Smooth muscle cell (in vitro differentiated cells): ENCODE data around the gene COQ4. TPM values are rescaled to one million over a fixed set of nuclear protein-coding genes. Genes with fewer than 3 reads are reported as not detected.

ENCODE experiments used
- DNase-seq: peaks from one replicate; lab custom pipeline; 2025; ENCODE audit not compliant: unreplicated experiment; lab: John Stamatoyannopoulos, UW
- H2AFZ ChIP-seq: fragments of 200-600 bp; sonication (generic); 2 replicates; pipeline ENCODE4 v1.6.0; 2016; ENCODE audit warnings: antibody characterized with exemption, low read depth, mild to moderate bottlenecking
- H3F3A ChIP-seq: fragments of 200-600 bp; sonication (generic); 2 replicates; pipeline ENCODE4 v1.6.0; 2017; ENCODE audit warnings: antibody characterized with exemption, low read depth
- H3K27ac ChIP-seq: fragments of 200-600 bp; sonication (generic); 2 replicates; pipeline ENCODE4 v1.5.1; 2016; ENCODE audit warnings: low read depth, mild to moderate bottlenecking
- H3K27me3 ChIP-seq: fragments of 200-600 bp; sonication (generic); 2 replicates; pipeline ENCODE4 v1.6.1; 2016; ENCODE audit warnings: low read depth, mild to moderate bottlenecking
- H3K36me3 ChIP-seq: fragments of 200-600 bp; sonication (generic); 2 replicates; pipeline ENCODE4 v1.5.1; 2016; ENCODE audit warnings: low read depth
- H3K4me1 ChIP-seq: fragments of 200-600 bp; sonication (generic); 2 replicates; pipeline ENCODE4 v1.5.1; 2016; ENCODE audit warnings: low read depth
- H3K4me2 ChIP-seq: fragments of 200-600 bp; sonication (generic); 2 replicates; pipeline ENCODE4 v1.6.0; 2016; ENCODE audit warnings: mild to moderate bottlenecking
- H3K4me3 ChIP-seq: fragments of 200-600 bp; sonication (generic); 2 replicates; pipeline ENCODE4 v1.5.1; 2016; ENCODE audit warnings: mild to moderate bottlenecking
- H3K79me2 ChIP-seq: fragments of 200-600 bp; sonication (generic); 2 replicates; pipeline ENCODE4 v1.6.0; 2016; ENCODE audit warnings: low read depth, mild to moderate bottlenecking
- H3K9ac ChIP-seq: fragments of 200-600 bp; sonication (generic); 2 replicates; pipeline ENCODE4 v1.6.0; 2016; ENCODE audit warnings: low read depth
- H3K9me3 ChIP-seq: fragments of 200-600 bp; sonication (generic); replicated peaks from 2 replicates; pipeline ENCODE4 v1.5.1; 2016; ENCODE audit warnings: low read depth
- H4K20me1 ChIP-seq: fragments of 200-600 bp; sonication (generic); 2 replicates; pipeline ENCODE4 v1.6.0; 2016; ENCODE audit warnings: low read depth
- WGBS: methylation state at CpG from one replicate; pipeline ENCODE4 v1.1.7; 2016; ENCODE audit warnings: low lambda C conversion rate; 5-methylcytosine and 5-hydroxymethylcytosine counted together
- polyA plus RNA-seq: library from polyadenylated mRNA; unstranded; fragments of >200 nt; fragmentation: Nextera tagmentation; extraction: Ambion mirVana; gene quantifications from 2 replicates; pipeline ENCODE4 v1.2.1, GENCODE V29; 2016
- total RNA-seq: library from RNA; depleted of rRNA; stranded (reverse); fragments of >200 nt; gene quantifications from 2 replicates; pipeline ENCODE4 v1.2.3, GENCODE V29; 2014
- TF ChIP-seq, protein P1 (sequence below): fragments of 200-600 bp; sonication (generic); IDR thresholded peaks from 2 replicates; pipeline ENCODE4 v1.5.1; 2017; ENCODE audit warnings: borderline replicate concordance, mild to moderate bottlenecking, antibody characterized with exemption; ENCODE audit not compliant: insufficient read depth, poor library complexity, severe bottlenecking

COQ4 gene
- total and polyA plus RNA-seq, 2 experiments from 2014 or later = 16.7 to 37.5 TPM

DNA sequence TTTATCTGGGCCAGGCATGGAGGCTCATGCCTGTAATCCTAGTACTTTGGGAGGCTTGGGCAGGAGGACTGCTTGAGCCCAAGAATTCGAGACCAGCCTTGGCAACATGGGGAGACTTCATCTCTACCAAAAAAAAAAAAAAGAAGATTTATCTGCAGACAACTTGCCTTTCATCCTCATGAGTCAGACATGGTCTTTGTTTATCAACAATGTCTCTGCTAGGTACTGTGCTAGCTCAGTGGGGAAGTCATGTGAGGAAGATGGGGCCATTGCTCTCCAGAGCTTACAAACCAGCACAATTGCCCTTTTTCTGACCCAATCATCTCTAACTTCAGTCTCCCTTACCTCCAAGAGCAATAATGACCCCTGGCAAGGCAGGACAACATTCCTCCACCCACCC, 50.1 kb downstream of the COQ4 start:
- H3K4me2 ChIP-seq = peak overlapping the region; percentile 94
- H3K27ac ChIP-seq = peak overlapping the region; percentile 93
- DNase-seq = no peak
- no peak overlapping the region for H2AFZ ChIP-seq
- peaks cover 7% of the 10 kb centered on the region for H3K4me1 ChIP-seq
- H3K4me3 ChIP-seq = no peak overlapping the region
- 93% methylated on average over 1 of the region's 1 CpG for WGBS
- no peaks in the 10 kb centered on the region for H3K27me3 ChIP-seq
- peak overlapping the region; percentile 94 for H3K9ac ChIP-seq
- peaks cover 31% of the 10 kb centered on the region for H3K79me2 ChIP-seq
- H3K9me3 ChIP-seq = no peaks in the 10 kb centered on the region
- TF ChIP-seq, protein P1, sequence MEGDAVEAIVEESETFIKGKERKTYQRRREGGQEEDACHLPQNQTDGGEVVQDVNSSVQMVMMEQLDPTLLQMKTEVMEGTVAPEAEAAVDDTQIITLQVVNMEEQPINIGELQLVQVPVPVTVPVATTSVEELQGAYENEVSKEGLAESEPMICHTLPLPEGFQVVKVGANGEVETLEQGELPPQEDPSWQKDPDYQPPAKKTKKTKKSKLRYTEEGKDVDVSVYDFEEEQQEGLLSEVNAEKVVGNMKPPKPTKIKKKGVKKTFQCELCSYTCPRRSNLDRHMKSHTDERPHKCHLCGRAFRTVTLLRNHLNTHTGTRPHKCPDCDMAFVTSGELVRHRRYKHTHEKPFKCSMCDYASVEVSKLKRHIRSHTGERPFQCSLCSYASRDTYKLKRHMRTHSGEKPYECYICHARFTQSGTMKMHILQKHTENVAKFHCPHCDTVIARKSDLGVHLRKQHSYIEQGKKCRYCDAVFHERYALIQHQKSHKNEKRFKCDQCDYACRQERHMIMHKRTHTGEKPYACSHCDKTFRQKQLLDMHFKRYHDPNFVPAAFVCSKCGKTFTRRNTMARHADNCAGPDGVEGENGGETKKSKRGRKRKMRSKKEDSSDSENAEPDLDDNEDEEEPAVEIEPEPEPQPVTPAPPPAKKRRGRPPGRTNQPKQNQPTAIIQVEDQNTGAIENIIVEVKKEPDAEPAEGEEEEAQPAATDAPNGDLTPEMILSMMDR = no peak
- peaks cover 16% of the 10 kb centered on the region for H3F3A ChIP-seq
- no peaks in the 10 kb centered on the region for H3K36me3 ChIP-seq
- H4K20me1 ChIP-seq = peaks cover 29% of the 10 kb centered on the region

DNA sequence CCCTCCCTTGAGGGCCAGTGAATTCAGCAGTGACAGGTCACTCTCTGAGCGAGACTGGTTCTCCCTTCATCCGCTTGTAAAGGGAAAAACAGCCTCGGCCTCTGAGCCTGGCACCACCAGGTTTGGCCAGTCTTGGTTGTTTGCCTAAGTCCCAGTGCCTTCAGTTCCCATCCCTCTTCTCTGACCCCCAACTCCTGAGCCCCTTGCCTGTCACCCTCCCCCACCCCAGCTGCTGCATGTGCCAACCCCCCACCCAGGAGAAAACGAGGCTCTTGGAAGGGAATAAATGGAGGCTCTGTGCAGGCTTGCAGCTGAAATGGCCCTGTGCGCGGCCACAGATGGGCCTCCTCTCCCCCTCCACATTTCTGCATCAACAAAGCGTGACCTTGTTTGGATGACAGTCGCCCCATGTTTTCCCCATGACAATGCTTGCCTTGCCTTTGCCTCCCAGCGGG, 51.6 kb downstream of the COQ4 start:
- Histone ChIP-seq H3K79me2 (peaks cover 31% of the 10 kb centered on the region), H3K4me3 (no peak overlapping the region), H3K4me1 (peaks cover 7% of the 10 kb centered on the region), H3K9ac (no peak overlapping the region), H2AFZ (no peak overlapping the region), H3K27ac (no peak overlapping the region), H3K27me3 (no peaks in the 10 kb centered on the region), H4K20me1 (peaks cover 34% of the 10 kb centered on the region), H3K4me2 (no peak overlapping the region), H3F3A (peaks cover 16% of the 10 kb centered on the region), H3K9me3 (no peaks in the 10 kb centered on the region), H3K36me3 (no peaks in the 10 kb centered on the region)
- no peak for DNase-seq
- TF ChIP-seq, protein P1 = no peak
- WGBS = 97% methylated on average over 9 of the region's 9 CpGs

DNA sequence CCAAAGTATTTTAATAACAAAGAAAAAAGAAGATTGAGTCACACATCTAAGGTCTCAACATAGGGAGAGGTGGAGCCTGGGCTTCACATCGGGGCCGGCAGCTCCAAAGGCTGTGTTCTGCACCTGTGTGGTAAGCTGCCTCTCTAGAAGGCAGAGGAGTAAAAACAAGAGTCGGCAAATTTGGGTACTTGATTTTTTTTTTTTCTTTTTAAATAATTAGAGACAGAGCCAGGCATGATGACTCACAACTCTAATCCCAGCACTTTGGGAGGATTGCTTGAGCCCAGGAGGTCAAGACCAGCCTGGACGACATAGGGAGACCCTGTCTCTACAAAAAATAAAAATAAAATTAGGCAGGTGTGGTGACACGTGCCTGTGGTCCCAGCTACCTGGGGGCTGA, 53.2 kb downstream of the COQ4 start:
- H3K79me2 ChIP-seq = peaks cover 31% of the 10 kb centered on the region
- TF ChIP-seq, protein P1 = no peak
- peak overlapping the region; percentile 71 for H3K27ac ChIP-seq
- H3K9ac ChIP-seq = no peak overlapping the region
- no peaks in the 10 kb centered on the region for H3K36me3 ChIP-seq
- 57% methylated on average over 5 of the region's 5 CpGs for WGBS
- H3F3A ChIP-seq = peaks cover 12% of the 10 kb centered on the region
- no peak overlapping the region for H2AFZ ChIP-seq
- H3K4me1 ChIP-seq = no peaks in the 10 kb centered on the region
- no peak overlapping the region for H3K4me3 ChIP-seq
- no peaks in the 10 kb centered on the region for H3K27me3 ChIP-seq
- H4K20me1 ChIP-seq = peaks cover 34% of the 10 kb centered on the region
- H3K4me2 ChIP-seq = no peak overlapping the region
- DNase-seq = no peak
- H3K9me3 ChIP-seq = no peaks in the 10 kb centered on the region

DNA sequence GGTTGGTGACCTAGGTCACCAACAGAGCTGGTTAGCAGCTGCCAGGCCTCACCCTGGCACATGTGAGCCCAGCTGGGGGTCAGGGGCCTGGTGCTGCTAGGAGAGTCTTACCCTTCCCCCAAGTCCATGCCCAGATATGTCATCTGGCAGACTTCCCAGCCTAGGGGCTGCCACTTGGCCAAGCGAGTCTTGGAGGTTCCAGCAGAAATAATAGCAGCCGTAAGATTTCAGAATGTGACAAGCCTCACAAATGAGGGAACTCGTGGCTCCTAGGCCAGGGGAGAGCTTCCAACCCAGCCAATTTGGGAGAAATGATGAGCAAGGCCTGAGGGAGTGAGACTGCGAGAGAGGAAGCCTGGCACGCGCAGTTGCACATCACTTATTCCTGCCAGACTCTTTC, 59.6 kb downstream of the COQ4 start:
- no peak for DNase-seq
- Histone ChIP-seq H3K9me3 (no peaks in the 10 kb centered on the region), H3K4me1 (peaks cover 12% of the 10 kb centered on the region), H3K9ac (no peak overlapping the region), H3K27me3 (no peaks in the 10 kb centered on the region), H3K4me2 (no peak overlapping the region), H3F3A (no peaks in the 10 kb centered on the region), H3K36me3 (no peaks in the 10 kb centered on the region), H3K27ac (no peak overlapping the region), H3K79me2 (no peaks in the 10 kb centered on the region), H3K4me3 (no peak overlapping the region), H4K20me1 (peaks cover 58% of the 10 kb centered on the region), H2AFZ (no peak overlapping the region)
- WGBS = 83% methylated on average over 6 of the region's 6 CpGs
- TF ChIP-seq, protein P1 = no peak
